IMR-90 (cell line): ENCODE data around the gene PRSS53. TPM values are rescaled to one million over a fixed set of nuclear protein-coding genes. Genes with fewer than 3 reads are reported as not detected.

Experiments used
- ATAC-seq: fragments of 200-7000 bp; cut with Tn5 transposase; 2 replicates; pipeline ENCODE4 v1.9.1; 2020; ENCODE audit warnings: low read depth, mild to moderate bottlenecking, moderate library complexity
- BruUV-seq: library from RNA; stranded (reverse); fragments of 400-500 nt; replicated peaks from 2 replicates; lab custom pipeline; 2021; lab: Mats Ljungman, UMichigan
- CTCF ChIA-PET: fragments of 300-600 bp; formaldehyde crosslinking; extraction: SDS; loops from one replicate; lab custom pipeline; 2021; ENCODE audit warnings: antibody characterized with exemption; lab: Yijun Ruan, JAX
- POLR2A ChIA-PET: fragments of 300-600 bp; sonication (Branson Sonifier 250); formaldehyde crosslinking; loops from one replicate; lab custom pipeline; 2022; ENCODE audit warnings: antibody characterized with exemption; ENCODE audit not compliant: unreplicated experiment; lab: Charles Lee
- DNase-seq: peaks from one replicate; pipeline ENCODE4 v3.0.0; 2013
- H2AFZ ChIP-seq: replicated peaks from 2 replicates; pipeline ENCODE3; 2013; ENCODE audit warnings: low read length, mild to moderate bottlenecking; ENCODE audit not compliant: poor library complexity
- H2AK5ac ChIP-seq: 2 replicates; pipeline ENCODE4 v1.6.1; 2013; ENCODE audit warnings: low read depth, low read length, inconsistent platforms
- H2AK9ac ChIP-seq: replicated peaks from 2 replicates; pipeline ENCODE3; 2013; ENCODE audit warnings: mild to moderate bottlenecking, low read depth, low read length, moderate library complexity; ENCODE audit not compliant: poor library complexity
- H2BK120ac ChIP-seq: 2 replicates; pipeline ENCODE4 v1.6.1; 2013; ENCODE audit warnings: low read depth, low read length, inconsistent platforms
- H2BK15ac ChIP-seq: 3 replicates; pipeline ENCODE4 v1.6.1; 2013; ENCODE audit warnings: low read depth, low read length, inconsistent platforms
- H2BK20ac ChIP-seq: 2 replicates; pipeline ENCODE4 v1.6.1; 2013; ENCODE audit warnings: low read depth, mild to moderate bottlenecking, inconsistent platforms, low read length, moderate library complexity
- H2BK5ac ChIP-seq: 2 replicates; pipeline ENCODE4 v1.6.1; 2013; ENCODE audit warnings: mild to moderate bottlenecking, low read depth, low read length, inconsistent platforms; ENCODE audit not compliant: poor library complexity, severe bottlenecking
- H3K14ac ChIP-seq: replicated peaks from 2 replicates; pipeline ENCODE4 v1.6.1; 2013; ENCODE audit warnings: low read depth, low read length, inconsistent platforms
- H3K18ac ChIP-seq: 2 replicates; pipeline ENCODE4 v1.6.1; 2013; ENCODE audit warnings: low read depth, low read length, control low read depth
- H3K23ac ChIP-seq: 2 replicates; pipeline ENCODE4 v1.6.1; 2013; ENCODE audit warnings: low read depth, low read length, inconsistent platforms
- H3K27ac ChIP-seq: 2 replicates; pipeline ENCODE4 v1.5.1; 2013; ENCODE audit warnings: mild to moderate bottlenecking, control low read depth, low read length; ENCODE audit not compliant: insufficient read depth
- H3K27me3 ChIP-seq: 2 replicates; pipeline ENCODE4 v1.6.1; 2013; ENCODE audit warnings: low read length; ENCODE audit not compliant: control insufficient read depth, insufficient read depth
- H3K36me3 ChIP-seq: 2 replicates; pipeline ENCODE4 v1.6.1; 2013; ENCODE audit warnings: low read length, mixed read lengths; ENCODE audit not compliant: control insufficient read depth, insufficient read depth
- H3K4ac ChIP-seq: 2 replicates; pipeline ENCODE4 v1.6.1; 2013; ENCODE audit warnings: low read depth, low read length, inconsistent platforms
- H3K4me1 ChIP-seq: 2 replicates; pipeline ENCODE4 v1.6.1; 2013; ENCODE audit warnings: low read length, mixed read lengths; ENCODE audit not compliant: control insufficient read depth, insufficient read depth
- H3K4me2 ChIP-seq: 2 replicates; pipeline ENCODE4 v1.6.1; 2013; ENCODE audit warnings: low read depth, mild to moderate bottlenecking, control low read depth, low read length, moderate library complexity
- H3K4me3 ChIP-seq: 2 replicates; pipeline ENCODE4 v1.5.1; 2013; ENCODE audit warnings: low read depth, mild to moderate bottlenecking, control low read depth, low read length, moderate library complexity; ENCODE audit not compliant: insufficient read depth
- H3K56ac ChIP-seq: 2 replicates; pipeline ENCODE4 v1.6.1; 2013; ENCODE audit warnings: low read length, inconsistent platforms; ENCODE audit not compliant: insufficient read depth; ENCODE audit errors: extremely low read depth
- H3K79me1 ChIP-seq, 2 experiments: 2 replicates each; pipeline ENCODE4 v1.6.1; 2013; ENCODE audit warnings: low read length in 2 of 2, inconsistent platforms in 1 of 2, low read depth in 1 of 2
- H3K9ac ChIP-seq: 2 replicates; pipeline ENCODE4 v1.6.1; 2013; ENCODE audit warnings: low read depth, low read length, control low read depth
- H3K9me1 ChIP-seq: 2 replicates; pipeline ENCODE4 v1.6.1; 2013; ENCODE audit warnings: low read length, inconsistent platforms; ENCODE audit not compliant: insufficient read depth
- H3K9me3 ChIP-seq: 2 replicates; pipeline ENCODE4 v1.6.1; 2013; ENCODE audit warnings: low read length; ENCODE audit not compliant: control insufficient read depth, insufficient read depth
- H4K20me1 ChIP-seq: 2 replicates; pipeline ENCODE4 v1.6.1; 2013; ENCODE audit warnings: low read length, inconsistent platforms; ENCODE audit not compliant: insufficient read depth
- H4K5ac ChIP-seq: 2 replicates; pipeline ENCODE4 v1.6.1; 2013; ENCODE audit warnings: mild to moderate bottlenecking, low read depth, low read length, control low read depth
- H4K8ac ChIP-seq, 2 experiments: 2 replicates each; pipeline ENCODE4 v1.6.1; 2013; ENCODE audit warnings: low read depth in 2 of 2, low read length in 2 of 2, control low read depth in 1 of 2, inconsistent platforms in 1 of 2
- H4K91ac ChIP-seq: 2 replicates; pipeline ENCODE4 v1.6.1; 2013; ENCODE audit warnings: low read depth, low read length, inconsistent platforms; ENCODE audit not compliant: insufficient read depth
- CTCF ChIP-seq: conservative IDR thresholded peaks from 2 replicates; pipeline ENCODE4 v1.5.1; 2012; ENCODE audit warnings: mild to moderate bottlenecking, low read depth, low read length, improper control_type of control experiment
- FOS ChIP-seq: fragments of 150-350 bp; IDR thresholded peaks from 2 replicates; pipeline ENCODE4 v1.6.1; 2016; ENCODE audit warnings: low read depth, low read length
- WGBS, 2 experiments: methylation state at CpG; one replicate each; pipeline versions ENCODE4 v1.1.5 to v1.1.7; 2013; ENCODE audit warnings: missing lambda C conversion rate in 2 of 2; ENCODE audit not compliant: insufficient read length in 1 of 2; ENCODE audit errors: extremely low coverage in 2 of 2; 5-methylcytosine and 5-hydroxymethylcytosine counted together
- dilution Hi-C: fragments of 300-500 bp; cut with HindIII; formaldehyde crosslinking; loops from one replicate; pipeline ENCODE4 v1.14.3; 2018; ENCODE audit warnings: low sequenced_read_pairs; ENCODE audit not compliant: unreplicated experiment
- in situ Hi-C: fragments of 300-500 bp; cut with MboI; formaldehyde crosslinking; loops from 3 replicates; pipeline ENCODE4 v1.14.3; 2019; ENCODE audit warnings: low sequenced_read_pairs, inconsistent platforms, mixed read lengths
- intact Hi-C: fragments of 100-400 bp; cut with micrococcal nuclease; formaldehyde crosslinking; loops from 2 replicates; pipeline ENCODE4 v1.10.0; 2022
- polyA plus RNA-seq, 3 experiments: library from polyadenylated mRNA; depleted of rRNA; stranded (reverse); fragments of >200 nt; gene quantifications; 2 replicates each; pipeline ENCODE4 v1.2.3, GENCODE V29; 2012; ENCODE audit warnings: low replicate concordance in 1 of 3
- total RNA-seq: library from RNA; depleted of rRNA; stranded (reverse); fragments of >200 nt; gene quantifications from 2 replicates; pipeline ENCODE4 v1.2.3, GENCODE V29; 2012

PRSS53 gene
- total and polyA plus RNA-seq, 2 of the 4 experiments (the other 2 are of a cell fraction) = 0.72 to 5.9 TPM

DNA sequence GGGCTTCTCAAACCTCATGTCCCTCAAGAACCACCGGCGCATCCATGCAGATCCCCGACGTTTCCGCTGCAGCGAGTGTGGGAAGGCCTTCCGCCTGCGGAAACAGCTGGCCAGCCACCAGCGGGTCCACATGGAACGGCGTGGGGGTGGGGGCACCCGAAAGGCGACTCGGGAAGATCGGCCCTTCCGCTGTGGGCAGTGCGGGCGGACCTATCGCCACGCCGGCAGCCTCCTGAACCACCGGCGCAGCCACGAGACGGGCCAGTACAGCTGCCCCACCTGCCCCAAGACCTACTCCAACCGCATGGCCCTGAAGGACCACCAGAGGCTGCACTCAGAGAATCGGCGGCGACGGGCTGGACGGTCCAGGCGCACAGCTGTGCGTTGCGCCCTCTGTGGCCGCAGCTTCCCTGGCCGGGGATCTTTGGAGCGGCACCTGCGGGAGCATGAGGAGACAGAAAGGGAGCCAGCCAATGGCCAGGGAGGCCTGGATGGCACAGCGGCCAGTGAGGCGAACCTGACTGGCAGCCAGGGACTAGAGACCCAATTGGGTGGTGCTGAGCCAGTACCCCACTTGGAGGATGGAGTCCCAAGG, 8.6 kb downstream of the PRSS53 start:
- Histone ChIP-seq H3K4me3 (no peak overlapping the region), H3K27me3 (no peaks in the 10 kb centered on the region), H3K4me2 (no peak overlapping the region), H4K91ac (no peak overlapping the region), H2BK5ac (no peak overlapping the region), H3K9me3 (no peaks in the 10 kb centered on the region), H4K5ac (no peak overlapping the region), H3K4ac (no peak overlapping the region), H3K18ac (no peak overlapping the region), H4K8ac (no peak overlapping the region), H3K9me1 (peaks cover 3% of the 10 kb centered on the region; the same call in 1 of the 2 replicates), H3K14ac (no peak overlapping the region), H4K20me1 (peaks cover 21% of the 10 kb centered on the region), H2BK15ac (no peak overlapping the region), H3K36me3 (peaks cover 81% of the 10 kb centered on the region), H3K23ac (no peak overlapping the region), H3K4me1 (no peaks in the 10 kb centered on the region), H3K79me1 (peaks cover 14 to 63% of the 10 kb centered on the region in 2 experiments), H2BK120ac (no peak overlapping the region), H3K9ac (no peak overlapping the region), H2BK20ac (no peak overlapping the region), H3K56ac (no peak overlapping the region), H2AK9ac (no peak overlapping the region), H3K27ac (no peak overlapping the region), H2AK5ac (no peak overlapping the region), H2AFZ (no peak overlapping the region)
- no peak for DNase-seq
- intact Hi-C loops = no loop called here
- in situ Hi-C loops = loop anchor here (10.0 kb wide), 1 partner anchor 95 kb away; the partner anchor contains the start of gene HSD3B7
- CTCF ChIA-PET = no interaction called here
- no peak for ATAC-seq
- dilution Hi-C loops = no loop called here
- TF ChIP-seq FOS = no peak
- no peak for TF ChIP-seq CTCF
- no TSS peak for BruUV-seq
- POLR2A ChIA-PET = no interaction called here
- WGBS, 2 experiments = 96% methylated on average over 28 of the region's 40 CpGs; no CpG with 5 or more reads in 1 of the 2 experiments
